Tibial nerve (tissue), 4 donors: ENCODE results near the gene ALX4.

ENCODE experiments used
- CTCF ChIP-seq, 5 experiments: fragments of 200-600 bp in 3 of 5; fragments of 450-650 bp in 2 of 5; sonication (generic) in 3 of 5; IDR thresholded peaks; one replicate each; pipeline ENCODE4 v1.5.1; 2016 to 2019; ENCODE audit warnings: antibody characterized with exemption in 5 of 5, mild to moderate bottlenecking in 3 of 5, moderate library complexity in 2 of 5
- EP300 ChIP-seq, 2 donors: sonication (generic); formaldehyde crosslinking; IDR thresholded peaks; one replicate each; pipeline ENCODE4 v1.6.1; 2017; ENCODE audit warnings: antibody characterized with exemption in 2 of 2, mild to moderate bottlenecking in 1 of 2
- POLR2A ChIP-seq, 2 donors: fragments of 450-650 bp; IDR thresholded peaks; one replicate each; pipeline ENCODE4 v1.6.1; 2017; ENCODE audit warnings: antibody characterized with exemption in 2 of 2, mild to moderate bottlenecking in 2 of 2, moderate library complexity in 2 of 2

- TF ChIP-seq CTCF (IDR thresholded peaks at IDR 0.05) (no peak), EP300 (IDR thresholded peaks at IDR 0.05) (no peak), POLR2A (IDR thresholded peaks at IDR 0.05) (no peak)
These were observed 62.4 kb downstream of the ALX4 start for GRCh38 chr11:44247508-44247907.
